NCI-H187 treated with DMSO at 0.1 percent for 48 hours (cell line): ENCODE data around the gene ERC2.
A peak's percentile ranks its signal among the peaks of the same experiment; 100 is the strongest.

Experiments used
- DNase-seq: peaks from one replicate; lab custom pipeline; 2025; lab: John Stamatoyannopoulos, UW

The ERC2 gene

DNA sequence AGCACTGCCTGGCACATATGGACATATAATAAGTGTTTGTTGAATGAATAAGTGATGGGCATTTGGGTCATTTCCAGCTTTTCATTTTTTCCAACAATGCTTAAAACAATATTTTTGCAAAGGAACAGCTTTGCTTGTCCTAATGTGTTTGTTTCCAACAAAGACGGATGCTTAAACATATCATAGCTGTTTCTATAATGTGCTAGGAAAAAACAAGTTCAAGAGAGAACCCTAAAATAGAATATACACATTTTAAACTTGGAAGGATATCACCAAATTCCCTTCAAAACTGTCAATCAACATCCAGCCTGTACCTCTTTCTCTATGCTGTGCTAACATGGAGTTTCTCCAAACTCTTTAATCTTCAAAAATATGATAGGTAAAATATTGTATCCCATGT is 756.6 kb downstream of the ERC2 start:
- no peak for DNase-seq

DNA sequence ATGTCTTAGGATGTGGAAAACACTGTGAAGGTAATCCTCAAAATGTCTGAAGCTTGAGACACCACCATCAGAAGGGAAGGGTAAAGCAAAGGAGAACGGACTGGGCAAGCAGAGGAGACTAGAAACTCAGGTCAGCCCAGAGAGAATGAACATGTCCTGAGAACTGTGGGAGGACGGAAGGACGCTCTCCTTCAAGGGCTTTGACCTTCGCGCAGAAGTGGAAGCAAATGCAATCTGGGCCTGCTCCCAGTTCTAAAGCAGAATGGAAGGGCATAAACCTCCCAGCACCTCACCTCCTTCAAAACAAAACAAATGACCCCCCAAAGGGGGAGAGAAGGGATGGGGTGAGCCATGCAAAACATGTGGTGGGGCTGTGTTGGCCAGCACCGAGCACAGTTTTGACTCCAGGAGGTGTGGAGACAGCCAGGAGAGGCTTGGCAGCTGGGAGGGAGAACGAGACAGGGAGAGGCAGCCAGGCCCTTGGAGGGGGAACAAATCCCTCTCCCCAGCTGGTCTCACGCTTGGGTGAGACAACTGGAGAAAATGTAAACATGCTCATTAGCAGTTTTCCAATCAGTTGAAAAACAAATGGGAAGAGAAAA is 758.8 kb downstream of the ERC2 start:
- DNase-seq: no peak

DNA sequence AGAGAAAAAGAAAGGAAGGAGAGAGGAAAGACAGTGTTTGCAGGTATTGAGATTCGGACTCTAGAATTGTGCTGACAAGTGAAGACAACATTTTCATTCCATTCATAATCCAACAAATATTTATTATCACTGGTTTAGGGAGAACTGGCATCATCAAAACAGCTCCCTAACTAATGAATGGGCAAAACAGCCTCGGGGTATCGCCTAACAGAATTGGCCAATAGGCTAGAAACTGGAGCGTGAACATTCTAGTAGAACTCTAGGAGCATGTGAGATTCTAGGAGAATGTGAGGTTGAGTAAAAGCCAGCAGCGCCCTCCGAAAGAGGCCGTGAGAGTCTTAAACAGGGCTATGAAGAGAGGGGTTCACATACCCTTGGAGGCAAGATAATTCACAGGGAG is 759.3 kb downstream of the ERC2 start:
- no peak for DNase-seq

DNA sequence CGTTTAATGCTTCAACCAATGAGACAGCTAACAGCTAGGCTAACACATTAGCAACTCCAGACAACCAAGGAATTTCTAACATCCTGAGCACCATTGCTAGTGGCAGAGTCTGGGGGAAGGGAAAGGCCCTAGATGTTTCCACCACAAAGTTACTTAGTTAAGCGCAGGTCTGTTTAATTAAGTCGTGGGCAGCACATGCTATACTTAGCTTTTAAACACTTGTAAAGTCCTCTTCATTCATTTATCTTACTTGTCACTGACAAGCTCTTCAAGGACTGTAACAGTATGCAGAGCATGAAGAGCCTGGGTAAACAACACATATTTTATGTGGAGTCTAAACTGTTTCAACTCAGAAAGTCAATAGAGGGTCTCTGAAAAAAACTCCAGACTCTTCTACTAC is 760.0 kb downstream of the ERC2 start:
- peak; percentile 44 for DNase-seq

DNA sequence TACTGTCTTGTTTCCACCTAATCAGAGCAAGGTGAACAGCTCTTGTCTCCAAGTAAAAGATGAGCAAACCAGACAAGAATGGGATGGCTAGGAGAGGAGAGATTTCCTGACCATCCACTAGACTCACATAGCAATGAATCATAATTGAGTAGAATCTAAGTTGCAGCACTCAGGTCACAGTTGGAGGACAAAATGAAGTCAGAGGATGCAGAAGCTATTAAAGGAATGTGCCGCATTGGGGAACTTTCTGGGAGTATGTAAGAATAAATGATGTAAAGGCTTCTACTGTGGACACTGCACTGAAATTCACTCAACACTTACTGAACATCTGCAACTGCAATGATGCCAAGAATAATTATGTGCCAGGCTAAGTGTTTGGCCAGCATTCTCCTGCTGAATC is 763.7 kb downstream of the ERC2 start:
- DNase-seq: no peak

DNA sequence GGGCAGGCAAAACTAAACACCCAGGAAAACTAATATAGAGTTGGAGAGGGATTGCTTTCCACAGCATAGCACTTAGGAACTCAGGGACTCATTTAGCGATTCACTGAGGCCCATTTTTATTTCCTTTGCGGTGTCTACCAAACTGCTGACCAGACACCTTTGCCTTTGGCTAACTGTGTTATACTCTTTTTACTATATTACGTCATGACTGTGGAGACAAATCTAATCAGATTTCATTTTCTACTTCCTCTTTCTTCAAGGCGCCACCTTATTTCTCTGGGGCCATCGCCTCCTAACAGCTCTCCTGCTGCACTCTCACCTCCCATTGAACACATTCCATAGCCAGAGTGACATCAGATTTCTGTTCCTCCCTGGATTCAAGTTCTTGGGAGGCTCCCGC is 765.4 kb downstream of the ERC2 start:
- no peak for DNase-seq

DNA sequence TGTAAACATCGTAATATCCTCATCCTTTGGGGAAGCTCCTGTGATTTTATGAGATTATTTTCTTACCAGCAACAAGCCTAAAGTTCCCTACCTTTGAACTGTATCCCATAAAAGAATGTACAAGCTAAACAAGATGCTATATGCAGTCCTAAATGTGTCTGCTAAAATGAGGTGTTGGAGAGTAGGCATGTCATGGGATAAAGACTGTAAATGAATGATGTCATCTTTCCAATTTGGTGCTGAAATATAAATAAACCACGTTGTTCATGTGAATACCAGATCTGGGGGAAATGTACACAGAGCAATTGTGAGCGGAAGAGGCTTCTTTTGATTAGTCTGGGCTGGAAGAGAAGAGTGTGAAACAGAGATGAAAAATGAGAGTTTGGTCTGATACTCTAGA is 766.3 kb downstream of the ERC2 start:
- DNase-seq: no peak

DNA sequence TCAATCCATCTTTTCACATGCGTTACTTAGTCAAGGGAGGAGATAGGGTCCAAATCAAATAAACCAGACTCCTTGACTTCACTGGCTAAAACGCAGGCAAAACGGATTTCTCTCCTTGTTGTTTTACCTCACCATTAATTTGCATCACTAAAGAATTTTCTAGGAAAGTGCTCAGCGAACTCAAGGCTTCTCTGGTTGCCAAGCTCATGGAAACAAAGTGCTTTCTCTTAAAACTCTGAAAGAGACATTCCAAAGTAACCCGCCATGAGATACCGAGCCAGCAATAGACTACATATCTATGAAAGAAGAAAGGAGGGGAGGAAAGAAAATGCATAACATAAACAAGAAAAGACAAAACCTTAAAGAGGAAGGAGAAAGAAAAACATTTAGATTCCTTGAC is 769.4 kb downstream of the ERC2 start:
- DNase-seq: no peak

DNA sequence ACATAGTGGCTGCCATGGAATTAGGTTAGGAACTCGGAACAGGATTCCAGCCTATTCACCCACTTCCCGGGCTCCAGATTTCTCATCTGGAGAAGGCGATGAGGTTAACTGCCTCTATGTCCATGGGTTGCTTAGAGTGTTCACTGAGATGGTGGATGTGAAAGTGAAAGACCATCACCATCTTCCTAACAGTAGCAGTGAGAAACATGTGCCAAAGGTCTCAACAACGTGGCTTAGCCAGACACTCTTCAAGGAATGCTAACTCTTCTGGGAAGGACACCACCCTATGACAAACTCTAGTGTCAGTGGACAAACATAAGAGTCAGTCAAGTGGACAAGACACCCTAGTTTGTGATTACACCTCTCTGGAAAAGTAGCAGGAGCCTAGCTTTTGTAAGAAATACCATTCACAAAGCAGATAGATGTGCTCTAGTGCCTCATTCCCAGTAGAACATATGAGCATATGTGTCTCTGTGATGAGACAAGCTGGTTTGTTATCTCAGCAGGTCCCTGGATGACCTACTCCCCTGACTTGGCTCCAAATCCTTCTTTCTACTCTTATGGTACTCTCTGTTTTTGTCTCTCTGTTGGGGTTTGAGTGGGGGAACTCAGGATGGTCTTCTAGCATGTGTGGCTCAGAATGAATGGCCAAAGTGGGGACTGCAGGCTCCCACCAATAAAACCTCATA is 770.9 kb downstream of the ERC2 start:
- no peak for DNase-seq

DNA sequence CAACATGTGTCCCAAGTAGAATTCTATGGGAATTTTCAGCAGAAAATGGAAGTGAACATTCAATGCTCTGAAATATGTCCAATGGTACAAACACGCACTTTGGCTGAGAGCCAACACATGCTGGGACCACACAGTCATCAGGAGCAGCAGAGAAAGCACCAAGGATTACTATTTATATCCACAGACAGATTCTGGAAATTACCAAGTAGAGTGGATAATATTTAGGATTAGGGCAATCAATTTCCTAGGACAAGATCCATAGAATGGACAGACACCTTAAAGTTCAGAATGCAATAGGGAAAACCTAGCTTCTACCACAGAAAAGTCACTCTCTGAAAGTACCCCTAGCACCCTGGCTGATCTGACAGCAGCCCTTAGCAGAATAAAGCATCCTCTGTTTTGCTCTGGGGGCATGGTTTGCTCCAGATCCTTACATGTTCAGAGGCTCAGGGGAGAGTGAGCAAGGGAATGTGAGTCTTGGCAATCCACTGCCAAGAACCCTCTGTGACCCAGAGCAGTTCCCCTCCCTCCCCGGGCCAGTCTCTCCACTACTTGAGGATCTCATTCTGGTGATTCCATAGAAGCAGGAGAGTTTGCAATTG is 775.2 kb downstream of the ERC2 start:
- no peak for DNase-seq

DNA sequence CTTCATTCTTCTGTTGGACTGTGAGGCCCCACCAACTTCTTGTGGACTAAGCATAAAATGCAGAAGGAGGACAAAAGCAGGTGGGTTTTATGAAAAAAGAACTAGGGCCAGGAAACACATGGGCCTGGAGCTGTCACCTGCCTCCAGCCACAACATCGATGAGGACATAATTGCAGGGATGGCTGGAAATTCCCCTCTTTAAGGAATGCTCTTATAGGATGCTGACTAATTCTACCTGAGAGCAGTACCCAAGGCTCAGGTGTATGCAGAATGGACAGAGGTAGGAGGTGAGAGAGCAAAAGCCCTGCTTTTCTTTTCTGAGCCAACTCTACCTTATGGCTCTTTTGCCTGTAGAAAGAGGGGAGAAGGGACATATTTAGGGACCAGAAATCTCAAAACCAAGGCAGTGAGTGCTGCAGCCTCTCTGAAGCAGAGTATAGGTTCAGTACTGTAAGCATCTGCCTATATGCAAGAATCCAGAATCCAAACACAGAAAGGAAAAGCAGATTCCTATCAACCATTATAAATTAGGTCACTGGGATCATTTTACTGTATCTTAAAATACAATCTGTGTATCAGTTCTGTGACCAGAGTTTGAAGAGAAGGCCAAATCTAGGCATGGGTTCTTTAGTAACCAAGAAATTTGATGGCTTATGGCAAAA is 775.8 kb downstream of the ERC2 start:
- no peak for DNase-seq

DNA sequence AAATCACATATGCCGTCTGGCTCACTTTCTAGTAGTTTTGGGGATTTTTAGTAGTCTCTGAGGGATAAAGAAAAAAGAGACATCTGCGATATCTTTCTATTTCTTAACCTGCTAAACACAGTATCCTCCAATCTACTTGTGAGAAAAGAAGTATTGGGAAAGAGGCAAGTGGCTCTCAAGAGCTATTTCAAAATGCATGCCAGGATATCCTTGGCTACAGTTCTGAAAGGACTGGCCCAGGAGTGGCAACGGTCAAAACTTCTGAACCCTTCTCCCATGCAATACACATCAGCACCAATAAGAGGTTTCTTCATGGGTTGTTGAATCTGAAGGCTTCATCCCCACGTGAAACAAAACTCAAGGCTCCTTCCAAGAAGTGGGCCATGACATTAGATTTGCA is 777.1 kb downstream of the ERC2 start:
- no peak for DNase-seq

DNA sequence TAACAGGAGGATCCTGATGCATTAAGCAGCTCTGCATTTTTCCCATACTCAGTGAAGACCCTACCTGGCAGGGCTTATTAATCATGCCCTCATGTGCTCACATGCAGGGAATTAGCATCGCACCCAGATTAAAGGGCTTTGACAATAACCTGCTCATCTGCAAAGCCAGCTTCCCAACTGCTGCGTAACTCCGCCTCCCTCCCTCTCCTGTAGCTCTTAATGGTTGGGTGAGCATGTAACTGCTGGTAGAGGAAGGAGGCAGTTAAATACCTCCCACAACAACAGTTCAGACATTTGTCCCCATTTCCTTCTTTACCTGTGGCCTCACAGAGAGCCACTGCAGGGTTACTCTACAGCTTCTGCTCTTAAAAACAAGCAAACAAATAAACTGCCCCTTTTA is 777.5 kb downstream of the ERC2 start:
- DNase-seq: peak; percentile 3

DNA sequence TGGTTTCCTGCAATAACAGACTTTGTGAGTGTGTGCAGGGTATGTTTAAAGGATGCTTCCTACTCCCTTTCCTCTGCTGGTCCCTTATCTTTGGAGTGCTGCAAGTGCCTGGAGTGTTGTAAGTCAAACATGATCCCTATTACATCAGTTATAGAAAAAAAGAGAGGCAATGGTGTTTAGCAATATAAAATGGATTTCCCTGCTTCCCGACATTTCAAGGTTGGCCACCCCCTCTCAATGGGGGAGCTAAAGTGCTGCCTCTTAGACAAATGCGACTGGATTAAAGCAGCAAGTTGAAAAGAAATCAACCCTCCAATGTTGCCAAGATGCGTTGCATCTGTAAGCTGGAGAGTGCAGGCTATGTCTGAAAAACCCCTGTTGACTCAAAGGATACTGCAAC is 778.1 kb downstream of the ERC2 start:
- no peak for DNase-seq

DNA sequence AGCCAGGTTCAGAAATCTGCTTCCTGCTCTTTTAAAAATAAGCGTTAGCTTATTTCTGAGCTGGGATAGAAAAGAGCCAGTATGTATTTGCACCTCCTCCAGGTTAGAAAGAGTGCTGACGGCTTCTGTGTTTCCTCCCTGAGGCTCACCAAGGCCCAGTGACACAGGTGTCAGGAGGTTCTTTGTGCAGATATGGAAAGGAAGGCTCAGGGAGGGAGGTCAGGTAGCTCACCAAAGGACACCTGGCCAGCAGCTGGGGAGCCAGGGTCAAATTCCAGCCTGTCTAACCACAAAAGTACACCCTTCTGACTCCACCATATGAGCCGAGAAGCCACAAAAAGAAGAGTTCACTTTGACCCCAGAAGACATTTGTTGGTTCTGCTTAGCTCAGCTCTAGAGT is 780.1 kb downstream of the ERC2 start:
- no peak for DNase-seq

DNA sequence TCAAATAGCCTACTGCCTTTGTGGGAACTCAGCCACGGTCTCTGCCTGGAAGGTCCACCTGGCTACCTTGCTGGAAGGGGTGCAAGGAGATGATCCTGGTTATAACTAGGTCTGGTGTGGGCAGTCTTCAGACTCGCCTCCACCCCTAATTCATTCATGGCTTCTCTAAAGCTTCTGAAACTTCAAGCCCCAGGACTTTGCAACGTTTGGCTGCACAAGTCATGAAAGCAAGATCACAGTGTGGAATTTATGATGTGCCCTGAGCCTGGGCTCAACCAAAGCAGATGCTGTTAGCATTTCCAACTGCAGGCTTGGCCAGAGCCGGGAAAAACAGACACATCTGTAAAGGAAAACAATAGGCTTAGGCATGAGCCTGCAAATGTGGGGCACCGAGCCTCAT is 780.7 kb downstream of the ERC2 start:
- DNase-seq: no peak

DNA sequence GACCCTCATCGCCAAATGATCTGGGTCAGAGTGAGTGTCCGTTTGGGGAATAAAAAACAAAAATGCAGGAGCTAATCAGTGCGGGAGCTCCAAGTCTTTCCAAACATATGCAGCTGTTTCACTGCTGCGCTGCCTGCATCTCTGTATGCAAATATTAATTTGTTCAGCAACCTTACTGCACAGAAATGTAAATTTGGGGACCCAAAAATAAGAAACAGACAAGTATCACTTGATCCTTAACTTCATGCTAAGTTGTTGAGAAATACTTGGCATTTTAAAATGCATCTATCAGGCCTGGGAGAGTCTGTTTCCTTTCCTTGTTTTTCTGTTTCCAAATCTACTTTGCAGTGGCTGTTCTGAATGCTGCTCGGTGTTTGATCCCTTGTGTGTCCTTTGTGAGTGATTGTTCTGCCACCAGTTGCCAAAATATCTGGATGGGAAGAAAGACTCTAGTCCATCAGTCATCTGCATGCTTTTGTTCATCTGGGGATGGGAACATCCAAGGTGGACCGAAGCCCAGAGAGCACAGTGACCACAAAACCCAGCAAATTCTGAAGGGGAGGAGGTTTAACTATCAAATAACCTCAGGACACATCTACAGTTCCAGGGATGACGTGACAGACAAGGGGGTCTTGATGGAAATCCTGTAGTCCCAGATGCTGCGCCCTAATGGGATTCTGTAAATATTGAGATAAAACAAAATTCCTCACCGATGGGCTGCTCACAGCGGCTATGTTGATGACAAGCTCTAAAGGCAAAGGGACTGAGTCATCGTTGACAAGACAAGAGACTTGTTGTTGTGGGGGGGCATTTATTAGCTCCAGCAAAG is 781.6 kb downstream of the ERC2 start:
- no peak for DNase-seq

DNA sequence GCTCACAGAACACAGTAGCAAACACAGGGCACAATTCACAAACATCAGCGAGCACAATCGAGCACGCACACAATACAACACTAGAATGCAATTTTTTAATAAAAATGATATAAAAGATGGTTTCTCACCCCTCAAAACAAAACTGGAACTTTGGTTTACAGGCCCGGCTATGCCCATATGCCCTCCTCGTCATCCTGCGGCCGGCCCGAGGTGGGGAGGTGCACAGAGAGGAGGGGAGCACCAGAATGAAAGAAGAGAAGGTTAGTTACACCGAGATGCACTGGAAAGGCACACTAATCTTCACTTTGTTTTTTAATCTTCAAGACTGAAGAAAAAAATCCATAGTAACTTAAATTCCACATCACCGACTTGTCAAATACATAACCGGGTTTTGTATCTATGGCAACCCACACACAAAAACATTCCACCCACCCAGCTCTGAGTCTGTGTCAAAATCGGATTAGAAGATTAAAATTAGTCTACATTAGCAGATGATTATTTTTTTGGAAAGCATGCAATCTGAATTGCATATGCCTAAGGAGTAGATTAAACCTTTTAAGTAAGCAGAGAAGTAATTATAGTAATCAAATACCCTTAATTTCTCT is 784.5 kb downstream of the ERC2 start:
- no peak for DNase-seq

DNA sequence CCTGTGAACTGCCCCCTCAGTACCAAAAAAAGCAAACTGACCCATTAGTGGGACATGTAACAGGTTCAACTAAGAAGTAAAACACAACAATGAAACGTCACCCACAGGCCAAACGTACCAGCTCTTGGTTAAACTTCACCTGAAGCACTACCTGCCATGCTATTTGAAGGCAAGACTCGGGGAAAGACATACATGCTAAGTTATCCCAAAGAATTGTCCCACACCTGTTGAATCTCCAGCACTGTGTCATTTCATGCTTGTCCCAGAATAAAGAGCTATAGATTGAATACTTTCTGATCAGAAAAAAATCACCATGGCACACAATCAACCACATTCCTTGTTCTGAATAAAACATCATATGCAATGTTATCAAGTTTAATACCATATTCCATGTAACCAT is 785.8 kb downstream of the ERC2 start:
- no peak for DNase-seq

DNA sequence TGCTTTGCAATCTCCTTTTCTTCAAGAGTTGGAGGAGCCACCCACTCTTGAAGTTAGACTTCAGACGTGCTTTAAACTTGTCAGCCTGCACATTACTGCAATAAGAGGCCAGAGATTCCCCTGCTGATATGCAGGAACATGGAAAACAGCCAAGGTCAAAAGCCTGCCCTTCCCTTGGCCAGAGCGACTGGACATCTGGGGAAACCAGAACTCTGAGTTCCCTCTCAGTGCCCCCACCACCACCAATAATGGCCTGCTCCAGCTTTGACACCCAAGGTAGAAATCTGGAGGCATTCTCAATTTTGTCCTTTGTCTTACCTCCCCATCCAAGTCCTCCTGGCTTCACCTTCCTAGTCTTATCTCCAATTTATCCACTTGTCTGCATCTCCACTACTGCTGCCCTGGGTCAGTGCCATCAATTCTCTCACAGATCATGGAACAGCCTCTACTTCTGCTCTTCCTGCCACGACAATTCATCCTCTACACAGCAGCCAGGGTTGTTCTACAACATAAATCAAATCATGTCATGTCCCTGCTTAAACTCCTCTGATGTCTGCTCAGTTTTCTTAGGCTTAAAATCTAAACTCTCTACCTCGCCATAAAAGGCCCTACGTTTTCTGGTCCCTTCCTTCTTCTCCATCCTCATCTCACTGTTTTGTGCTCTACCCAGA is 789.6 kb downstream of the ERC2 start:
- DNase-seq: no peak

DNA sequence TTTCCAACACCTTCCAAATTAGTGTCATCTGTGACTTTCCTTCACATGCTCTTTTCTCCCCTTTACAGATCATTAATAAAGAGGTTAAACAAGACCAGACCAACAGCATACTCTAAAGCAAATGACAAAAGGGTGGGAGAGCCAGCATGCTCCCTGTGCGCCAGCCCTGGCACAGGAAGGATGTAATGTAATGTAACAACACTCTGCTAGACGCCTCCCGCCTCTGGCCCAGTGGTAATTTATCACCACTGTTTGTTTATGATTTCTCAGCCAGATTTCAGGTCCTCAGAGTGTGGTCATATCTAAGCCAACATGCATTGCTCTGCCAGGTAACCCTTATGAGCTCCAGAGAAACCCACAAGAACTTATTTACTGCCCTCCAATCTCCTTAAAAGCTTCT is 791.6 kb downstream of the ERC2 start:
- no peak for DNase-seq
